Activated CD8-positive, alpha-beta memory T cell treated with anti-CD3 and anti-CD28 coated beads, Interleukin-2, amount 50 U/mL, for 4 hours (primary cell): ENCODE measurements around the gene SLC29A3.
A peak's percentile ranks its signal among the peaks of the same experiment; 100 is the strongest.
"Not testable (repeated sequence)": the region's sequence is repeated elsewhere in the genome, so short reads cannot be mapped to it uniquely, and the experiment has no call there.

Experiments used
- DNase-seq: peaks from one replicate; pipeline ENCODE4 v3.0.0-alpha.2; 2020

Gene SLC29A3

GRCh38 chr10:71319042-71319799 lies at the start of gene SLC29A3:
TSS of gene SLC29A3 (plus strand) at chr10:71319259. CDS start at chr10:71319310, 51 bp downstream.
- DNase-seq = peak; percentile 82

GRCh38 chr10:71269301-71270288 lies 49.5 kb upstream of the SLC29A3 start:
- DNase-seq = no peak

- DNase-seq = no peak
Observed at GRCh38 chr10:71270301-71271220, 48.5 kb upstream of the SLC29A3 start.

GRCh38 chr10:71271662-71272055 lies 47.4 kb upstream of the SLC29A3 start:
- DNase-seq = no peak

- no peak for DNase-seq
Observed at GRCh38 chr10:71272056-71272771, 46.8 kb upstream of the SLC29A3 start.

- DNase-seq = not testable (repeated sequence)
Observed at GRCh38 chr10:71272974-71273373, 46.1 kb upstream of the SLC29A3 start.

- DNase-seq = no peak
Observed at GRCh38 chr10:71273506-71273905, 45.6 kb upstream of the SLC29A3 start.

- no peak for DNase-seq
Observed at GRCh38 chr10:71274901-71275796, 43.9 kb upstream of the SLC29A3 start.

- no peak for DNase-seq
Observed at GRCh38 chr10:71276873-71277272, 42.2 kb upstream of the SLC29A3 start.

- DNase-seq = no peak
Observed at GRCh38 chr10:71277914-71278665, 41.0 kb upstream of the SLC29A3 start.

GRCh38 chr10:71278691-71279588 lies 40.1 kb upstream of the SLC29A3 start:
- DNase-seq = no peak

- no peak for DNase-seq
Observed at GRCh38 chr10:71279590-71280170, 39.4 kb upstream of the SLC29A3 start.

GRCh38 chr10:71280216-71280615 lies 38.8 kb upstream of the SLC29A3 start:
- no peak for DNase-seq

GRCh38 chr10:71280825-71281224 lies 38.2 kb upstream of the SLC29A3 start:
- no peak for DNase-seq

- DNase-seq = no peak
Observed at GRCh38 chr10:71281646-71282322, 37.3 kb upstream of the SLC29A3 start.

- DNase-seq = no peak
Observed at GRCh38 chr10:71282323-71282680, 36.8 kb upstream of the SLC29A3 start.

GRCh38 chr10:71283410-71283809 lies 35.6 kb upstream of the SLC29A3 start:
- no peak for DNase-seq

- no peak for DNase-seq
Observed at GRCh38 chr10:71283876-71284275, 35.2 kb upstream of the SLC29A3 start.
